ENCODE data around the gene MYH9.
"Not testable (repeated sequence)": the region's sequence is repeated elsewhere in the genome, so short reads cannot be mapped to it uniquely, and the experiment has no call there.

The MYH9 gene

GRCh38 chr22:36425977-36426523 is 38.3 kb upstream of the MYH9 start:
- Histone ChIP-seq H3K36me3 (replicated peaks; ENCODE audit: insufficient read depth, low read length) (no peaks in the 10 kb centered on the region), H3K79me2 (ENCODE audit: low read length) (no peaks in the 10 kb centered on the region), H3F3A (ENCODE audit: insufficient read depth, low read length) (no peaks in the 10 kb centered on the region), H3K27ac (ENCODE audit: low read length) (no peak overlapping the region), H3K4me1 (ENCODE audit: low read length) (peaks cover 4% of the 10 kb centered on the region; the same call in 1 of the 2 replicates), H3K9me2 (replicated peaks; ENCODE audit: insufficient read depth, low read length) (no peaks in the 10 kb centered on the region), H3K9me3 (replicated peaks; ENCODE audit: insufficient read depth, low read length) (no peaks in the 10 kb centered on the region), H3K4me2 (ENCODE audit: low read depth, low read length) (no peak overlapping the region), H3K9ac (ENCODE audit: low read length) (no peak overlapping the region), H3K27me3 (replicated peaks; ENCODE audit: insufficient read depth, low read length) (peaks cover 3% of the 10 kb centered on the region; the same call in 1 of the 2 replicates), H3K4me3 (ENCODE audit: low read length) (no peak overlapping the region), H2AFZ (ENCODE audit: low read length) (no peak overlapping the region), H4K20me1 (ENCODE audit: insufficient read depth, low read length) (no peaks in the 10 kb centered on the region)
- TF ChIP-seq EZH2phosphoT487 (IDR thresholded peaks at IDR 0.05; ENCODE audit: low read length) (no peak), EZH2 (optimal IDR thresholded peaks at IDR 0.05; ENCODE audit: low read depth, low read length) (no peak), CTCF (IDR thresholded peaks at IDR 0.05; ENCODE audit: low read length) (no peak)
- no peak for DNase-seq

GRCh38 chr22:36424901-36425579 is 37.3 kb upstream of the MYH9 start:
- no peaks in the 10 kb centered on the region for H3K36me3 ChIP-seq (replicated peaks; ENCODE audit: insufficient read depth, low read length)
- no peaks in the 10 kb centered on the region for H3K79me2 ChIP-seq (ENCODE audit: low read length)
- no peaks in the 10 kb centered on the region for H3K9me3 ChIP-seq (replicated peaks; ENCODE audit: insufficient read depth, low read length)
- peaks cover 9% of the 10 kb centered on the region for H3F3A ChIP-seq (ENCODE audit: insufficient read depth, low read length)
- DNase-seq = no peak
- H3K4me2 ChIP-seq (ENCODE audit: low read depth, low read length) = no peak overlapping the region
- TF ChIP-seq CTCF (IDR thresholded peaks at IDR 0.05; ENCODE audit: low read length) = no peak
- TF ChIP-seq EZH2phosphoT487 (IDR thresholded peaks at IDR 0.05; ENCODE audit: low read length) = no peak
- TF ChIP-seq EZH2 (optimal IDR thresholded peaks at IDR 0.05; ENCODE audit: low read depth, low read length) = no peak
- no peaks in the 10 kb centered on the region for H4K20me1 ChIP-seq (ENCODE audit: insufficient read depth, low read length)
- no peaks in the 10 kb centered on the region for H3K9me2 ChIP-seq (replicated peaks; ENCODE audit: insufficient read depth, low read length)
- H3K4me3 ChIP-seq (ENCODE audit: low read length) = no peak overlapping the region
- H3K27ac ChIP-seq (ENCODE audit: low read length) = no peak overlapping the region
- peaks cover 12% of the 10 kb centered on the region for H3K27me3 ChIP-seq (replicated peaks; ENCODE audit: insufficient read depth, low read length)
- peaks cover 7% of the 10 kb centered on the region for H3K4me1 ChIP-seq (ENCODE audit: low read length)
- no peak overlapping the region for H3K9ac ChIP-seq (ENCODE audit: low read length)
- H2AFZ ChIP-seq (ENCODE audit: low read length) = no peak overlapping the region

- not testable (repeated sequence) for H3K4me2 ChIP-seq (ENCODE audit: low read depth, low read length)
These were observed 36.7 kb upstream of the MYH9 start for GRCh38 chr22:36424466-36424865.

More at GRCh38 chr22:36424466-36424865, 36.7 kb upstream of the MYH9 start:
- H4K20me1 ChIP-seq (ENCODE audit: insufficient read depth, low read length); H3K79me2 ChIP-seq (ENCODE audit: low read length); H2AFZ ChIP-seq (ENCODE audit: low read length); H3K4me3 ChIP-seq (ENCODE audit: low read length); DNase-seq; H3K4me1 ChIP-seq (ENCODE audit: low read length); H3K9me2 ChIP-seq (replicated peaks; ENCODE audit: insufficient read depth, low read length); H3K36me3 ChIP-seq (replicated peaks; ENCODE audit: insufficient read depth, low read length); H3K9me3 ChIP-seq (replicated peaks; ENCODE audit: insufficient read depth, low read length); H3K27ac ChIP-seq (ENCODE audit: low read length); H3K9ac ChIP-seq (ENCODE audit: low read length): not testable (repeated sequence)
- peaks cover 11% of the 10 kb centered on the region for H3F3A ChIP-seq (ENCODE audit: insufficient read depth, low read length)
- peaks cover 13% of the 10 kb centered on the region for H3K27me3 ChIP-seq (replicated peaks; ENCODE audit: insufficient read depth, low read length)
